CD4-positive, alpha-beta T cell treated with Interleukin-17A for 4 hours (primary cell): Measurements from ENCODE around the gene GAGE10.

ENCODE experiments used
- DNase-seq: peaks from one replicate; pipeline ENCODE4 v3.0.0-alpha.2; 2020; ENCODE audit warnings: mixed read lengths

The GAGE10 gene, protein sequence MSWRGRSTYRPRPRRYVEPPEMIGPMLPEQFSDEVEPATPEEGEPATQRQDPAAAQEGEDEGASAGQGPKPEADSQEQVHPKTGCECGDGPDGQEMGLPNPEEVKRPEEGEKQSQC

DNA sequence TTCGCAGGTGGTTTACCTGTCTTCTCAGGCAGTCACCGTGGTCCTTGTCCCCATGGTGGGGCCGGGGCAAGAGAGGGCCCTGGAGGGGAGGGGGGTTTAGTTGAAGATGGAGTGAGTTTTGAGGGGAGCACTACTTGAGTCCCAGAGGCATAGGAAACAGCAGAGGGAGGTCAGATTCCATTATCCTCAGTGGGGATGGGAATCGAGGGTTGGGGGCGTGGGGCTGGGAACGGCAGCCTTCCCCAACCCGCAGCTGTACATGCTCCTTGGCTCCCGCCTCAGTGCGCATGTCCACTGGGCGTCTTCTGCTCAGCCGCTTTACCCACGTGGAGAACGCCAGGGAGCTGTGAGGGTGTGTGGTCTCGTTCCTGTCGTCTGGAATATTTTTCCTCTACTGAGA lies at the start of gene GAGE10:
Gene GAGE10 (plus strand): TSS at position 301 of the 400 bp plus-strand sequence. CDS start 1,214 bp downstream, outside the sequence.
- DNase-seq, result no peak

DNA sequence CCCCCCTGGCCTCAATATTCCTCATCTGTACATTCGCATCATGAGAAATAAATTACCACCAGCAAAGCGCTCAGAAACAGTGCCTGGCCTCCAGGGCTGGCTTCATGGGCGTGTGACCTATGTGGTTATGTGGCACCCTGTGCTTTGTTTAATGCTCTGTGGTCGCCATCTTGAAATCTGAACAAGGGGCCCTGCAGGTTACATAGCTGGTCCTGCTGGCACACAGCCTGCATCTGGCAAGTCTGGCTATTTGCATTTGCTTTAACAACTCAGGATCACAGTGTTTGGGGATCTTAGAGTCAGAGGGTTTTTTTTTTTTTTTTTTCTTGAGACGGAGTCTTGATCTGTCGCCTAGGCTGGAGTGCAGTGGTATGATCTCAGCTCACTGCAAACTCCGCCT lies 48.8 kb upstream of the GAGE10 start:
- no peak for DNase-seq

DNA sequence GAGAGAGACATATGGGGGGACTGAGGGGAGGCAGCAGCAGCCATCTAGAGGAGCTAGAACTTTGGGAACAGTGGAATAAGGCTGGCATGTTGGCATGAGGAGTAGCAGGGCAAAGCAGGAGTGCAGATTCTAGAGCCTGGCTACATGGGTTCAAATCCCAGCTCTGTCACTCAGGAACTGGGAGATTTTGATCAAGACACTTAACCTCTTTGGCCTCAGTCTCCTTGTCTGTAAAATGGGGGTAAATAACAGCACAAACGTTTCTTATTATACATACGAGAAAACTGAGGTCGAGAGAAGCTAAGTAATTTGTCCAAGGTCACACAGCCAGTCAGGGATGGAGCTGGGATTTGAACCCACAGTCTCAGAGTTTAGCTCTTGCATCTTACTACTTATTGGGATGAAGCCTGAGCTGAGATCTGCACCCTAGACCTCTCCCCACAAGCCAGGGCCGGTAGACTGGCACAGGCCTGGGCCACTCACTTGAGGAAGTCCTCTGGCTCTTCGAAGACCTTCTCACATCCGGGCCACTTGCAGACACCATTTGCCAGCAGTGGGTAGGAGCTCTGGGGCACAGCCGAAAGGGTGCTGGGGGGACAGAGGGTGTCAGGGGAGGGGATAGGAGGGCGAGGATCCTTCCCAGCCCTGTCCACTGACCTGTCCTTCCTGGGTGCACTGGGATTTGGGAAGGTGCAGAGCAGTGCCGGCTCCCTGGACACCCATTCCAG lies 47.0 kb upstream of the GAGE10 start:
- DNase-seq, result no peak

DNA sequence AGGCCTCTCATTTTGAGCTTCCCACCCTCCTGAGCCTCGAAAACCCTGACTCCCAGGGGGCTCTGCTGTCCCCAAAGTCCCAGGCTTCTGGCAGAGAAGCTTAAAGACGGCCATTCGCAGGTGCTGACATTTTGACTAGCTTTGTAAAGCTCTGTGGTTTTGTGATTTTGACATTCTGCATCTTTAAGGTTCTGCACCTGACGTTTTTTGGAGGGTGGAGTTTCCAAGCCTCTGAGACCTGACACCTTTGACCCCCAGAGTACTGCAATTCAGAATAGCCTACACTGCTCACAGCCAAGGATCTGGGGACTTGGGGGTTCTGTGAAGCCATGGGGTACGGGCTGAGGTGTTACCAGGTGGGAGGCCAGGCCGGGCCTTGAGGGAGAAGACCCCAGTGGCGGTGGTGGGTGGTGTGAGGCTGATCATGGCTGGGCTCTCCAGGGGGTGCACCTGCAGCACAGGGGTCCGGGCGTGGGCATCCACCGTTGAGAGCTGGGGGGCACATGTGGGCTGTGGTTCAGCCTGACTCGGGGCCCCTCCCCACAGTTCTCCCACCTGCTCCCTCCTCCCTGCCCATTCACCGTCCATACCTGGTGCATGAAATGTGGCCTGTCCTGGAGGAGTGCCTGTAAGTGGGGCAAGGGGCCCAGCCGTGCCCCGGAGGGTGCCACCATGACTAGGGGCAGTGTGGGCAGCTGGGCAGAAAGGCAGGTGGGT lies 46.2 kb upstream of the GAGE10 start:
- no peak for DNase-seq

DNA sequence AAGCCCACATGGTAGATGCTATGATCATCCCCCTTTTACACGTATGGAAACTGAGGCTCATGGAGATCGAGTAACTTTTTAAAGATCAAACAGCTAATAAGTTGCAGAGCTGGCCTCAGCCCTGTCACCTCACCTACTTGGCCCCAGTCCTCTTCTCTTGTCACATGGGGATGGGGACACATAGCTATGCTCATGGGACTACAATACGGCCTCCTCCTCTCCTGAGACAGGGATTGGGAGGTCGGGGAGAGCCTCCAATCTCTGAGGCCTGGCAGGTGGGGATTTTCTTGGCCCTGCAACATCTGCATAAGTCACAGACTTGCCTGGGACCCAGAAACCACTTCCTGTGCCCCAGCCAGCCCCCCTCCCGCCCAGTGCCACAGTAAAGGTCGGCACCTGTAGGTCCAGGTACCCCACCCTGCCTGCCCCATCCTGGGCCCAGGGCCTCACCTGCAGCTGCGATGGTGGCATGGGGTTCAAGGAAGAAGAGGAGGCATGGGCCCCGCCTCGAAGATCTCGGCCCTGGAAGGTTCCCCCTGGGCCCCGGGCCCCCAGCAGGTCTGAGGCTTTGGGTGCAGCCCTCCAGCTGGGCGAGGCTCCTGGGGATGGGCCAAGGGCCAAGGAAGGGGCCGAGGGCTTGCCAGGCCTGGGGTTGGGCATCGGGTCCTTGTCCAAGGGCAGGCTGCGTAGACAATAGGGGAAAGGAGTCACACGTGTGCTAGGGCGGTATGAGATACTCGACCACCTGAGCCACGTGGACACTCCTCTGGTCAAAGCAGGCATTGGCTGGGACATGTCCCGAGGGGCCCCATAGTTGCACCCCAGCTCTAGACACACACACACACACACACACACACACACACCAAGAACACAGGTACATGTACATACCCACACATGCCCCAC lies 45.3 kb upstream of the GAGE10 start:
- DNase-seq, result peak; percentile 61

DNA sequence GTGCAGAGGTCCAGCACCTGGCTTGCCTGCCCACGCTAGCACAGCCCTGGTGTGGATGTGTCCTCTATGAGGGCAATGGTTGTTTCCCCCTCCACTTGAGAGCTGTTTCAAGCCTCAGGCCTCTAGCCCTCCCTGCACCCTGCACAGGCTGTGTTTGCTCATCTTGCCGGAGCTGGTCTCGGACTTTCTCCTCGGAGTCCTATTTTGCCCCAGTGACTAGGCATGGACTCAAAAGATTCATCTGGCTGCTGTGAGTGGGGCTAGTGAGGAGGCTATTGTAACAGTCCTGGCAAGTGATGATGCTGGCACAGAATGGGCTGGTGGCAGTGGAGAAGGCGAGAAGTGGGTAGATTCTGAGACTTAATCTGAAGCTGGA lies 44.7 kb upstream of the GAGE10 start:
- DNase-seq, result no peak

DNA sequence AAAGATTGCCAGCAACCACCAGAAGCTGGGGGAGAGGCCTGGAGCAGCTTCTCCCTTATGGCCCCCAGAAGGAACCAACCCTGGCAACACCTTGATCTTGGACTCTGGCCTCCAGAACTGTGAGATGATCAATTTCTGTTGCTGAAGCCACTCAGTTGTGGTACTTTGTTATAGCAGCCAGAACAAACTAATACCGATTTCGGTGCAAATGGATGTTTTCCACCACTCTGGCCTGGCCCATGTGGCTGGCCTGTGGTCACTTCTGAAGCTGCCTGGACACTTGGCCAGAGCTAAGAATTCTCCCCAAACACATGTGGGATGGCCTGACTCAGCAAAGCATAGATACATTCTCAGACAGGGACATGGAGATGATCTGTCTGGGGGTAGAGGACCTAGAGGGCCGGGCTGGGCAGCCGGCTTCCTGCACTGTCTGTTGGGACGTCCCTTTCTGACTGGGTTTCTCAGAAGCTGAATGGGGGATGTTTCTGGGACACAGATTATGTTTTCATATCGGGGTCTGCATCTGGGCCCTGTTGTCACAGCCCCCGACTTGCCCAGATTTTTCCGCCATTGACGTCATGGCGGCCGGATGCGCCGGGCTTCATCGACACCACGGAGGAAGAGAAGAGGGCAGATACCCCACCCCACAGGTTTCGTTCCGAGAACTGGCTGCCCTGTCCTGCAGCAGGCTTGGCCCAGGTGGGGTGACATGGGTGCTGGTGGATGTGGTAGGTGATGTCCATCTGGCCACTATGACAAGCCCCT lies 43.0 kb upstream of the GAGE10 start:
- no peak for DNase-seq

DNA sequence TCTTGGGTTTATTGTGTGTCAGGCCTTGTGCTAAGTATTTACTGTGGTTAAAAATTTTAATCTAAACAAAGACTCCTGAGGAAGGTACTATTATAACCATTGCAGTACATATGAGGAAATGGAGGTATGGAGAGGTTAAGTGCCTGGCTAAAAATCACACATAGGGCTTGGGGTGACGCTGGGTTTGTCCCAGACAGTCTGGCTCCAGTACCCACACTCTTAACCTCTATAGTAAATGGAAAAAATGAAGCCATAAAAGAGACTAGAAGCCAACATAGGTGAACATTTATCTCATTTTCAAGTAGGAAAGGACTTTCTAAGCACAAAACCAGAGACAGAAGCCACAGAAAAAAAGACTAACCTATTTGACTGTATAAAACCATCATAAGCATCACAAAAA lies 40.8 kb upstream of the GAGE10 start:
- no peak for DNase-seq

DNA sequence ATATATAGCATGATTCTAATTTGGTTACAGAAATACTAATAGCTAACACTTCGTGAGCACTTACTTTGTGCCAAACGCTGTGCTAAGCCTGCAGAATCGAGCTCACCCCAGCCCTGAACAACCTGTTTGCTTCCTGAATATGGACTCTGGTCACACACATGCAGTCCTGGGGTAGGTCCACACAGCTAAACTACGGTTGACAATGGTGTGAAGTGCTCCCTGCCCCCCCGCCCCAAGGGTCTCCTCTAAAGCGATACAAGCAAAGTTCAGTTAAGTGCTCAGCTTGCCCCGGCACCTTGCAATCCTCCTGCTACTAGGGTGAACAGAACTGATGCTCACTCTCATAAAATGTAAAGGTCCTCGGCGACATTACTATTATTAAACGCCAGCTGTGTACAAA lies 39.8 kb upstream of the GAGE10 start:
- no peak for DNase-seq

DNA sequence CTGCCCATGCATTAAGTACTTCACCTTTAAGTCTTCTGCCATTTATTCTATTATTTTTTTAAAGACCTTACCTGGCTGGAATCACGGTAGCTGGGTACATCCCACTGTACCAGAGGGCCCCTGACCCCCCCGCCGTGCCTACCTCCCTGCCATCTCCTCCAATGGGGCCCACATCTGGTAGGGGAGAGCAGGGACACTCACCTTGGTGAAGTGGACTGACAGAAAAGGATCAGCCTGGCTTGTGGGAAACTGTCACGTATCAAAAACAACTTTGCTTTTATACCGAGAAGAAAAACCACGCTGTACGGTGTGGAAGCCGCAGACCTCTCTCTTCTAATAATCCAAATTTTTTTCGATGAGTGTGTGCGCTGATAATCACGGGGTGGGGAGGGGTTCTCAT lies 39.0 kb upstream of the GAGE10 start, which contains the start of gene FOXP3:
Gene FOXP3 (minus strand): TSS at position 251 of the 400 bp plus-strand sequence. CDS start 6,205 bp downstream, outside the sequence.
- no peak for DNase-seq

DNA sequence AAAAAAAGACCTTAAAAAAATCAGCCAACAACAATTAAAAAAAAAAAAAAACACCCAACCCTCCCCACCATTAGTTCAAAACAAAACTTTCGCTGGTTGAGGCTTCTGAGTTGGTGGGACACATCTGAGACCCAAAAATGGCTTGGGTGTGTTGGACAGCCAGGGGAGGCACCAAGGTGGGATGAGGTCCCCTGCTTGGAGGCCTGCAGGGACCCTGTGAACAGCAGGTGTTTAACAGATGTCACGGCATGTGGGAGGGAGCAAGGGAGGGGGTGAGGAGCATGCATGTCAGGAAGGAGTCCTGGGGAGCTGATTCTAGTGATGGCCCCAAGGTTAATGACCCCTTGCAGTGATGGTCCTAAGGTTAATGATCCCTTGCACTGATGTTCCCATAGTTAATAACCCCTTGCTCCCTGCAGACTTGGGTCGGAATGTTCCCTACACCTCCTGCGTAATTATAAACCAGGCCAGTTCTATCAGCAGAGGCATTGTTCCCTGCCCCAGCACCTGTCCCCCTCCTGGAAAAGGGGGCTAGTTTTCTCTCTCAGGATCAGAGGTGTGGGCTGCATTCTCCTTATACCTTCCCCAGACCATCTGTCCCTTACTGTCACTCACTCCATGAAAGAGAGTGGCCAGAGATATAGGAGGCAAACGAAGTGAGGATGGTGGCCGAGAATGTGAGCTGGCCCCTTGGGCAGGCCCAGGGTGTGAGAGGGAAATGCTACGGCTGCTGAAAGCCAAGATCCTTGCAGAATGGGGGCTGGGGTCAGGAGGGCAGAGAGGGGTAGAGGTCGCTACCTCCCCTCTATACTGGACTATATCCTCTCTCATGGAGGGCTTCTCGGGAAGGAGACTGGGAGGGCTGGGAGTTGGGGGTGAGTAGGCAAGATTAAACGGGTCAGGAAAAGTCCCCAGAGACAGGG lies 36.7 kb upstream of the GAGE10 start:
- no peak for DNase-seq

DNA sequence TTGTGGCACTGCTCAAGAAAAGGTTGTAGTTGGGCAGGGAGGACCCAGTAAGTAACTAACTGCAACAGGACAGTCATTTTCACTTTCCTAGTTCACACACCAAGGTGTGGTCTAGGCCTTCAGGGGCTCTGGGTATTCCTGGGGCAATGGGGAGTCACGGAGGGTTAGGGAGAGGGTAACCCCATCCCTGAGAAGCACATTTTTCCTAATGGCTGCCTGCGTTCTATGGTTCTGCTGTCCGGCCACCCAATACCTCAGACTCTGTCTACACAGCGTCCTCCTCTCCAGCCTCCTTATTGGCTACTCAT lies 34.8 kb upstream of the GAGE10 start:
- DNase-seq, result no peak

DNA sequence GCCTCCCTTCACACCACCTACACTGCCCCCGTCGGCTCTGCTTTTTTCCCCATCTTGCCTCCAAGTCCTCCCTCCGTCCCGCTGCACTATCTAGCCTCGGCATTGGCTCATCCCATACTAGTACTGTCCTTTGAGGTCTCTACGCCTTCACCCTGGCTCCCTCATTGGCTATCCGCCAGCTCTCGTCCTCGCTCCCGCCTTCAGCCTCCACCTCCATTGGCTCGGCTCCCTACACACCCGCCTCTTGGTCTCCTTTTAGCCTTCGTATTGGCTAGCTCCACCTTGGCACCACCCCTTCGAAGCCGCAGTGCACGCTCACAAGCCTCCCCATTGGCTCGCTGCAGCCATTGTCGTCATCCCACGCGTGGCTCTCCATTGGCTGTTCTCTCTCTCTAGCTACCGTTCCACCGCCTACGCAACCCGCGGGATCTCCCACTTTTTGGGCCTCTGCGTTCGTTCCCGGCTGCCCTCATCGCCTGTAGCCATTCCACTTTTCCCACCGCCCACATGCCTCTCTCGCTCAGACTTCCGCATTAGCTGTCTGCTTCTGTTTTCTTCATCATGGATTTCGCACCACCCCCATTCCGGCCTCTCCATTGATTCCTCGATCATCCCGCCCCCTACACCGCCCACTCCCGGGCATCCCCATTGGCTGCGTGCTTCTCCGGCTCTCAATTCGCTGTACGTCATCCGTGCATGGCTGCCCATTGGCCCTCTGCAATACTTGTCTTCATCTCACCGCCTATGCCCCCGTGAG lies 34.3 kb upstream of the GAGE10 start:
- DNase-seq, result peak; percentile 94

DNA sequence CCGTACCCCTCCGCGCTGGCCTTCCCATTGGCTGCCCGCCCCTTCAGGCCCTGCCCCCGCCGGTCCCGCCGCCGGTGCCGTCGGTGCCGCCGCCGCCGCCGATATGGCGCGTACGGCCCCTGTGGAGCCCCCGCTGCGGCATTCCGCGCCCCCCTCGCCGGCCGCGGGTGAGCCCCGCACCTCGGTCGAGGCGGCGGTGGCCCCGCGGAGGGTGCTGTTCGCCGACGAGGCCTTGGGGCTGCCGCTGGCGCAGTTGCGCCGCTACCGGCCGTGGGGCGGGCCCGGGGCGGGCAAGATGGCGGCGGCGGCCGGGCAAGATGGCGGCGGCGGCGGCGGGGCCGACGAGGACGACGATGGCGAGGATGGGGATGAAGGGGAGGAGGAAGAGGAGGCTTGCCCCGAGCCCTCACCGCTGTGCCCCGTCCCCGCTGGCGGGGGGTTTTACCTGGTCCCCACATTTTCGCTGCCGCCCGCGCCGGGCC lies 33.6 kb upstream of the GAGE10 start, which contains the start of gene PPP1R3F:
Gene PPP1R3F (plus strand): TSS at position 27 of the 482 bp plus-strand sequence. CDS start 77 bp downstream, at position 104.
- no peak for DNase-seq

DNA sequence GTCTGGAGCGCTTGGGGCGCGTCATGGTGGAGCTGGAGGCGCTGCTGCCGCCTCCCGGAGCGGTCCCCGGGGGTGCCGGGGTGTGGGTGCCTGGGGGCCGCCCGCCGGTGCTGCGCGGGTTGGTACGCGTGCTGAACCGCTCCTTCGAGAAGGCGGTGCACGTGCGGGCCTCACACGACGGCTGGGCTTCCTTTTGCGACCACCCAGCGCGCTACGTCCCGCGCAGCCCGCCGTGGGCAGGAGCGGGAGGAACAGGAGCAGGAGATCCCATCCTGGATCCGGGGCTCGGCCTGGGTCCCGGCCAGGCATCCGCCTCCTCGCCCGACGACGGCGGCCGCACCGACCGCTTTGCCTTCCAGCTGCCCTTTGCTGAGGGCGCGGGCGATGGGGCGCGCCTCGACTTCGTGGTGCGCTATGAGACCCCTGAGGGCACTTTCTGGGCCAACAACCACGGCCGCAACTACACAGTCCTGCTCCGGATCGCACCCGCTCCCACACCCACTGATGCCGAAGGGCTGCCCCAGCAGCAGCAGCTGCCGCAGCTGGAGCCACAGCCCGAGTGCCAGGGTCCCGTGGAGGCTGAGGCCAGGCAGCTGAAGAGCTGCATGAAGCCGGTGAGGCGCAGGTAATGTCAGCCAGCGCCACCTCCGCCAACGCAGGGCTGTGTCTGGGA lies 33.1 kb upstream of the GAGE10 start:
- DNase-seq, result no peak

DNA sequence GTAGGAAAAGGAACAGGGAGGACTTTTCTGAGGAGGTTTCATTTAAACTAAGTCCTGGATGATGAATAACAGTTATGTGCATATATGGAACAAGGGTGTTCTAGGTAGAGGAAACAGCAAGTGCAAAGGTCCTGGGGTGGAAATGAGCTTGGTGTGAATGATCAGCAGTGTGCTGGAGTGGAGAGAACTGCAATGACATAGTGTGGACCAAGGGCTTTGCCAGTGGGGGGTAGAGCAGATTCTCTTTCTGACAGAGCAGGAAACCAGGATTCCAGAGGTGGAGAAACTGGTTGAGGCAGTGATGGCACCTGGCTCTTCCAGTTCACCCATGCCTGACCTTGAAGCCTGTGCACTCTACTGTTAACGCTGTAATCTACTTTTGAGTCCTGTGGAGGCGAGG lies 32.1 kb upstream of the GAGE10 start:
- DNase-seq, result no peak

DNA sequence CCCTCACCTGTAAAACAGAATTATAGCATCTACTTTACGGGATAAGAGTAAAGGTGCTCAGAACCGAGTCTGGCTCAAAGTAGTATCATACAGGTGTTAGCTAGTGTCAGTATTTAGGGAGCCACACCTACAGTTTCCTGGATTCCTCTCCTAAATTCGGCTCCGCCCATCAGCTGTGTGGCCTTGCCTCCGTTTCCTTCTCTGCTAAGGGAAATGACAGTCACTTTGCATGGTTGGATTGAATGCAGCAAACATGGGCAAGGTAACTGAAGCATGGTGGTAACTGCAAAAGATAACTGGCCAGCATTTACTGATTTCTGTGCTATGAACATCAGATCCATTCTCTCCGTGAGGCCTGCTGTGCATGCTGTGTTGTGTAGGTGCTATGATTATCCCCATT lies 31.0 kb upstream of the GAGE10 start:
- DNase-seq, result peak; percentile 64

DNA sequence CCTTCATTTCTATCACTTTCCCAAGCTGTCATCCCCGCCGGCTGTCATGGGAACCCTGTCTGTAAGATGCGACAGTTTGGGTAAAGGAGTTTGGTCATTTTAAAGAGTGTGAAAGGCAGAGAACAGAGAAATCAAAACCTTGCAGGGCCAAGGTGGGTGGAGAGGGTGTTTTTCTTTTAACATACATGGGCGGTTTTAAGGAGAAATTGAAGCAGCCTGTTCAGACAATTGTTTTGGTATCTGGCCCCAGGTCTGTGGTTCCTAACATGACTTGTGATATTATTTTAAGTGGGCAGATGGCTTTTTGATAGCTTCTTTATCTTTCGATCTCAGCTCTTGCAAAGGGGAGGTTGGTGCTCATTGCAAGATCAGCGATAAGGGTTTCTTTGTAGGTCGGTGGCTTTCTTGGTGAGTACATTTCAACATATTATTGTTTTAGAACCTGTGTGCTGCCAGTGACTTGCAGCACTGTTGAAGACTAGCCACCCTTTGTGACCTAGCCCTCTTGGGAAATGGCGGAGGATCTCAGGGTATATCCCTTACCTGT lies 30.2 kb upstream of the GAGE10 start:
- DNase-seq, result peak; percentile 49

DNA sequence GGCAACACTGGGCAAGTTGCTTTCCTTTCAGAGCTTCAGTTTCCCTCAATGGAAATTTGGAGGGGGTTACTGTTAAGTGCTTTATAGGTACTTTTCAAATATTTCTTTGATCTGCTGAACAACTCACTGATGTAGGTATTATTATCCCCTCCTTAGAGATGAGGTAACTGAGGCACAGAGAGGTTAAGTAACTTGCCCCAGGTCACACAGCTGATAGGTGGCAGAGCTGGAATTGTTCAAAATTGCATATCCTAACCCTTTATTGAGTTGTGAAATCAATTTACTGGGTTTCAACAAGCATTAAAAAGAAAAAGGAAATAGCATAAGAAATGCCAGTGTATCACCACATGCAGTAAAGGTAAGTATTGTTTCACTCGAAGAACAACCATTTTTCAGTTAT lies 27.2 kb upstream of the GAGE10 start:
- DNase-seq, result no peak
